ENCODE measurements around the gene SYT7. TPM values are rescaled to one million over a fixed set of nuclear protein-coding genes. Genes with fewer than 3 reads are reported as not detected.
A peak's percentile ranks its signal among the peaks of the same experiment; 100 is the strongest.

SYT7 gene
- total and polyA plus RNA-seq, 9 donors, result 0.93 to 2.8 (median 2.3) TPM

GRCh38 chr11:61518032-61518795 lies 62.7 kb downstream of the SYT7 start:
- H3K27ac ChIP-seq (ENCODE audit: low read length), result no peak overlapping the region
- WGBS (ENCODE audit: insufficient coverage), result 72% methylated on average over 10 of the region's 23 CpGs
- no peaks in the 10 kb centered on the region for H3K36me3 ChIP-seq (ENCODE audit: control insufficient read depth, insufficient read depth, low read length)
- H3K4me3 ChIP-seq (ENCODE audit: low read length), result no peak overlapping the region
- peaks cover 17% of the 10 kb centered on the region for H3K27me3 ChIP-seq (ENCODE audit: control insufficient read depth, insufficient read depth, low read length)
- no peaks in the 10 kb centered on the region for H3K9me3 ChIP-seq (replicated peaks; ENCODE audit: control insufficient read depth, low read depth, low read length)
- DNase-seq, result no peak
- H3K4me1 ChIP-seq (ENCODE audit: control insufficient read depth, insufficient read depth, low read length), result peaks cover 10% of the 10 kb centered on the region

- no peak overlapping the region for H3K4me3 ChIP-seq (ENCODE audit: low read length)
Measured at GRCh38 chr11:61516675-61517572, 64.0 kb downstream of the SYT7 start.

GRCh38 chr11:61516191-61516590 lies 64.7 kb downstream of the SYT7 start:
- WGBS (ENCODE audit: insufficient coverage), result 6% methylated on average over 6 of the region's 22 CpGs
- H3K4me3 ChIP-seq (ENCODE audit: low read length), result no peak overlapping the region
- H3K36me3 ChIP-seq (ENCODE audit: control insufficient read depth, insufficient read depth, low read length), result no peaks in the 10 kb centered on the region

More at GRCh38 chr11:61516675-61517572, 64.0 kb downstream of the SYT7 start:
- Histone ChIP-seq H3K27ac (ENCODE audit: low read length) (no peak overlapping the region), H3K9me3 (replicated peaks; ENCODE audit: control insufficient read depth, low read depth, low read length) (no peaks in the 10 kb centered on the region), H3K36me3 (ENCODE audit: control insufficient read depth, insufficient read depth, low read length) (no peaks in the 10 kb centered on the region), H3K27me3 (ENCODE audit: control insufficient read depth, insufficient read depth, low read length) (peaks cover 18% of the 10 kb centered on the region), H3K4me1 (ENCODE audit: control insufficient read depth, insufficient read depth, low read length) (peaks cover 10% of the 10 kb centered on the region)
- WGBS (ENCODE audit: insufficient coverage), result 24% methylated on average over 16 of the region's 23 CpGs
- peak; percentile 33 for DNase-seq

GRCh38 chr11:61515686-61516085 lies 65.2 kb downstream of the SYT7 start:
- peaks cover 15% of the 10 kb centered on the region for H3K4me1 ChIP-seq (ENCODE audit: control insufficient read depth, insufficient read depth, low read length)
- H3K4me3 ChIP-seq (ENCODE audit: low read length), result no peak overlapping the region
- 78% methylated on average over 5 of the region's 10 CpGs for WGBS (ENCODE audit: insufficient coverage)
- peaks cover 26% of the 10 kb centered on the region for H3K27me3 ChIP-seq (ENCODE audit: control insufficient read depth, insufficient read depth, low read length)
- H3K27ac ChIP-seq (ENCODE audit: low read length), result no peak overlapping the region
- DNase-seq, result no peak
- H3K36me3 ChIP-seq (ENCODE audit: control insufficient read depth, insufficient read depth, low read length), result no peaks in the 10 kb centered on the region
- no peaks in the 10 kb centered on the region for H3K9me3 ChIP-seq (replicated peaks; ENCODE audit: control insufficient read depth, low read depth, low read length)

More at GRCh38 chr11:61516191-61516590, 64.7 kb downstream of the SYT7 start:
- DNase-seq, result no peak
- Histone ChIP-seq H3K9me3 (replicated peaks; ENCODE audit: control insufficient read depth, low read depth, low read length) (no peaks in the 10 kb centered on the region), H3K27me3 (ENCODE audit: control insufficient read depth, insufficient read depth, low read length) (peaks cover 22% of the 10 kb centered on the region), H3K27ac (ENCODE audit: low read length) (no peak overlapping the region), H3K4me1 (ENCODE audit: control insufficient read depth, insufficient read depth, low read length) (peaks cover 12% of the 10 kb centered on the region)

GRCh38 chr11:61514050-61514917 lies 66.6 kb downstream of the SYT7 start:
- peaks cover 40% of the 10 kb centered on the region for H3K27me3 ChIP-seq (ENCODE audit: control insufficient read depth, insufficient read depth, low read length)
- H3K36me3 ChIP-seq (ENCODE audit: control insufficient read depth, insufficient read depth, low read length), result no peaks in the 10 kb centered on the region
- H3K27ac ChIP-seq (ENCODE audit: low read length), result no peak overlapping the region
- H3K9me3 ChIP-seq (replicated peaks; ENCODE audit: control insufficient read depth, low read depth, low read length), result no peaks in the 10 kb centered on the region
- peaks cover 29% of the 10 kb centered on the region for H3K4me1 ChIP-seq (ENCODE audit: control insufficient read depth, insufficient read depth, low read length)
- DNase-seq, result no peak
- no peak overlapping the region for H3K4me3 ChIP-seq (ENCODE audit: low read length)
- WGBS (ENCODE audit: insufficient coverage), result 53% methylated on average over 7 of the region's 11 CpGs

GRCh38 chr11:61513143-61513765 lies 67.6 kb downstream of the SYT7 start:
- Histone ChIP-seq H3K27ac (ENCODE audit: low read length) (no peak overlapping the region), H3K9me3 (replicated peaks; ENCODE audit: control insufficient read depth, low read depth, low read length) (no peaks in the 10 kb centered on the region), H3K4me3 (ENCODE audit: low read length) (no peak overlapping the region), H3K4me1 (ENCODE audit: control insufficient read depth, insufficient read depth, low read length) (peaks cover 33% of the 10 kb centered on the region), H3K36me3 (ENCODE audit: control insufficient read depth, insufficient read depth, low read length) (no peaks in the 10 kb centered on the region), H3K27me3 (ENCODE audit: control insufficient read depth, insufficient read depth, low read length) (peaks cover 43% of the 10 kb centered on the region)
- WGBS (ENCODE audit: insufficient coverage), result 75% methylated on average over 2 of the region's 11 CpGs
- DNase-seq, result no peak

- WGBS (ENCODE audit: insufficient coverage), result no CpG with 5 or more reads among the region's 4 CpGs
- Histone ChIP-seq H3K27ac (ENCODE audit: low read length) (no peak overlapping the region), H3K4me1 (ENCODE audit: control insufficient read depth, insufficient read depth, low read length) (peaks cover 35% of the 10 kb centered on the region), H3K36me3 (ENCODE audit: control insufficient read depth, insufficient read depth, low read length) (no peaks in the 10 kb centered on the region), H3K27me3 (ENCODE audit: control insufficient read depth, insufficient read depth, low read length) (peaks cover 48% of the 10 kb centered on the region), H3K9me3 (replicated peaks; ENCODE audit: control insufficient read depth, low read depth, low read length) (no peaks in the 10 kb centered on the region), H3K4me3 (ENCODE audit: low read length) (no peak overlapping the region)
- DNase-seq, result no peak
Measured at GRCh38 chr11:61512435-61512834, 68.4 kb downstream of the SYT7 start.

GRCh38 chr11:61511383-61511782 lies 69.5 kb downstream of the SYT7 start:
- Histone ChIP-seq H3K9me3 (replicated peaks; ENCODE audit: control insufficient read depth, low read depth, low read length) (no peaks in the 10 kb centered on the region), H3K4me3 (ENCODE audit: low read length) (no peak overlapping the region), H3K27ac (ENCODE audit: low read length) (no peak overlapping the region), H3K4me1 (ENCODE audit: control insufficient read depth, insufficient read depth, low read length) (peaks cover 28% of the 10 kb centered on the region), H3K36me3 (ENCODE audit: control insufficient read depth, insufficient read depth, low read length) (no peaks in the 10 kb centered on the region), H3K27me3 (ENCODE audit: control insufficient read depth, insufficient read depth, low read length) (peaks cover 52% of the 10 kb centered on the region)
- DNase-seq, result no peak
- 74% methylated on average over 2 of the region's 3 CpGs for WGBS (ENCODE audit: insufficient coverage)

- Histone ChIP-seq H3K4me3 (ENCODE audit: low read length) (no peak overlapping the region), H3K27ac (ENCODE audit: low read length) (no peak overlapping the region), H3K4me1 (ENCODE audit: control insufficient read depth, insufficient read depth, low read length) (peaks cover 26% of the 10 kb centered on the region), H3K27me3 (ENCODE audit: control insufficient read depth, insufficient read depth, low read length) (peaks cover 56% of the 10 kb centered on the region), H3K9me3 (replicated peaks; ENCODE audit: control insufficient read depth, low read depth, low read length) (no peaks in the 10 kb centered on the region), H3K36me3 (ENCODE audit: control insufficient read depth, insufficient read depth, low read length) (no peaks in the 10 kb centered on the region)
- 69% methylated on average over 14 of the region's 14 CpGs for WGBS (ENCODE audit: insufficient coverage)
- DNase-seq, result no peak
Measured at GRCh38 chr11:61510974-61511373, 69.9 kb downstream of the SYT7 start.
